ENCODE results near the gene GNAZ. TPM values are rescaled to one million over a fixed set of nuclear protein-coding genes. Genes with fewer than 3 reads are reported as not detected.

GNAZ gene
- total RNA-seq, 1 donor from 2014 or later: 1.1 TPM

DNA sequence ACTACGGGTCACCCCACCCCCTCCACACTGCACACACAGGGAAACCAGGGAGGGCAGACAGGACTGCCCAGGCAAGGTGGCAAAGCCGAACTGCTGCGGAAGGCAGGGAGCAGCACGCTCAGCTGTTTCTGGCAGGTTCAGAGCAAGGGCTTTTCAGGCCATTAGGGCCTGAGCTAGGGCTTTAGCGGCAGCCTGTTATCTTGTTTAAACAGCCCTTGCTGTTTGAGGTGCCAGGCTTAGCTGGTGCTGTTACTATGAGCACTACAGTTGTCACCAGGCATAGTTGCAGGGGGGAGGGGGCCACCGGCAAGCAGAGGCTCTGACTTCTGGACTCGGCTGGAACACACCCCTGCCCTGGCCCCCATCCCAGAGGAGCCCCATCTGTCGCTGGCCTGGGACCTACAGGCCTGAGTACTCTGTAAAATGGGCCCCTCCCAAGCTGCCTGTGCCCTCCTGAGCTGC lies 36.6 kb downstream of the GNAZ start:
- Histone ChIP-seq H4K20me1 (ENCODE audit: insufficient read depth, low read length) (no peaks in the 10 kb centered on the region), H3K79me2 (ENCODE audit: insufficient read depth, low read length) (no peaks in the 10 kb centered on the region), H3K4me3 (ENCODE audit: insufficient read depth, low read depth, low read length) (no peak overlapping the region), H3K9ac (ENCODE audit: low read length) (no peak overlapping the region), H3K4me2 (ENCODE audit: low read length) (no peak overlapping the region), H3K4me1 (ENCODE audit: insufficient read depth, low read length) (no peaks in the 10 kb centered on the region), H3K27ac (ENCODE audit: low read depth, low read length) (no peak overlapping the region), H3K27me3 (ENCODE audit: insufficient read depth, low read length) (no peaks in the 10 kb centered on the region), H3K36me3 (ENCODE audit: insufficient read depth, low read length) (no peaks in the 10 kb centered on the region), H2AFZ (ENCODE audit: low read depth, low read length) (no peak overlapping the region), H3K9me3 (ENCODE audit: insufficient read depth, low read depth, low read length) (no peaks in the 10 kb centered on the region)
- DNase-seq (ENCODE audit: low read depth) (no peak), FAIRE-seq (no peak)
- H3K36me3 Mint-ChIP-seq (ENCODE audit: low read depth, unreplicated experiment): peaks cover 3% of the 10 kb centered on the region
- TF ChIP-seq EZH2 (IDR thresholded peaks at IDR 0.05; ENCODE audit: insufficient read depth, low read length): no peak
- TF ChIP-seq, protein P1, sequence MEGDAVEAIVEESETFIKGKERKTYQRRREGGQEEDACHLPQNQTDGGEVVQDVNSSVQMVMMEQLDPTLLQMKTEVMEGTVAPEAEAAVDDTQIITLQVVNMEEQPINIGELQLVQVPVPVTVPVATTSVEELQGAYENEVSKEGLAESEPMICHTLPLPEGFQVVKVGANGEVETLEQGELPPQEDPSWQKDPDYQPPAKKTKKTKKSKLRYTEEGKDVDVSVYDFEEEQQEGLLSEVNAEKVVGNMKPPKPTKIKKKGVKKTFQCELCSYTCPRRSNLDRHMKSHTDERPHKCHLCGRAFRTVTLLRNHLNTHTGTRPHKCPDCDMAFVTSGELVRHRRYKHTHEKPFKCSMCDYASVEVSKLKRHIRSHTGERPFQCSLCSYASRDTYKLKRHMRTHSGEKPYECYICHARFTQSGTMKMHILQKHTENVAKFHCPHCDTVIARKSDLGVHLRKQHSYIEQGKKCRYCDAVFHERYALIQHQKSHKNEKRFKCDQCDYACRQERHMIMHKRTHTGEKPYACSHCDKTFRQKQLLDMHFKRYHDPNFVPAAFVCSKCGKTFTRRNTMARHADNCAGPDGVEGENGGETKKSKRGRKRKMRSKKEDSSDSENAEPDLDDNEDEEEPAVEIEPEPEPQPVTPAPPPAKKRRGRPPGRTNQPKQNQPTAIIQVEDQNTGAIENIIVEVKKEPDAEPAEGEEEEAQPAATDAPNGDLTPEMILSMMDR (IDR thresholded peaks at IDR 0.05; ENCODE audit: insufficient read depth, low read depth, low read length): no peak
- no peak overlapping the region for H3K27ac Mint-ChIP-seq (ENCODE audit: unreplicated experiment)
- no peaks in the 10 kb centered on the region for H3K9me3 Mint-ChIP-seq (ENCODE audit: unreplicated experiment)
- peaks cover 2% of the 10 kb centered on the region for H3K4me1 Mint-ChIP-seq (ENCODE audit: low read depth, unreplicated experiment)
- H3K27me3 Mint-ChIP-seq (ENCODE audit: low read depth, unreplicated experiment): peaks cover 37% of the 10 kb centered on the region
- no peak overlapping the region for H3K4me3 Mint-ChIP-seq (ENCODE audit: unreplicated experiment)

DNA sequence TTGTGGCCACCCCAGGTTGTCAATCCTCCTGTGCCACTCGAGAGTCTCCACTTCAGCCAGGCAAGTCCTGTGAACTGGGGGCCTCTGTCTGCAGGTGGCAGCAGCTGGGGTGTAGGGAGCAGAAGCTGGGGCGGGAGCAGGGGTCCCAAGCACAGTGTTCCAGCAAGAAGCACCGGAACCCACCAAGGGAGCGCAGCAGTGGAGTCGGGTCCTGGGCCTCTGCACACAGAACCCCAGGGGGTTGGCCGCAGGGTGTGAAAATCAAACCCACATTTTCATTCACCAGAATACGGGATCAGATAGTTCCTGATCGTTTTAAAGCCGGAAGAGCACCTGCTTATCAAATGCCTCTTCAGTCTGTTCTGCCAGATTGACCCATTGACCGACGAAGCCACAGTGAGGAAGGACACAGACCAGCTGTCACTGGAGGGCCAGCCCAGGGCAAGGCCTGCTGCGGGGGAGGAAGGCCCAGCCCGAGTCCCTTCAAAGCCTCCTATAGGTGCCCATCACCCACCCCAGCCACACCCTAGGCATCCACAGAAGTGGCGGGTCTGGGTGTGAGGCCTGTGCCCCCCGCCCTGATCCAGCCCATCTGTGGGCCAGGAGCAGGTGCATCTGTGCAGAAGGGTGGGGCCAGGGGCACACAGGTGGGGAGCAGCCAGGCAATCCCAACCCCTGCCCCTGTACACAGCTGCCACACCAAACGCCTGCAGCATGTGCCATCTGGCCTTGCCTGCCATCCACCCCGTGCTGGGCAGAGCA lies 37.3 kb downstream of the GNAZ start:
- Histone ChIP-seq H3K9ac (ENCODE audit: low read length) (no peak overlapping the region), H3K4me2 (ENCODE audit: low read length) (no peak overlapping the region), H4K20me1 (ENCODE audit: insufficient read depth, low read length) (no peaks in the 10 kb centered on the region), H3K27me3 (ENCODE audit: insufficient read depth, low read length) (no peaks in the 10 kb centered on the region), H2AFZ (ENCODE audit: low read depth, low read length) (no peak overlapping the region), H3K36me3 (ENCODE audit: insufficient read depth, low read length) (no peaks in the 10 kb centered on the region), H3K9me3 (ENCODE audit: insufficient read depth, low read depth, low read length) (no peaks in the 10 kb centered on the region), H3K27ac (ENCODE audit: low read depth, low read length) (no peak overlapping the region), H3K4me1 (ENCODE audit: insufficient read depth, low read length) (no peaks in the 10 kb centered on the region), H3K79me2 (ENCODE audit: insufficient read depth, low read length) (no peaks in the 10 kb centered on the region), H3K4me3 (ENCODE audit: insufficient read depth, low read depth, low read length) (no peak overlapping the region)
- Mint-ChIP-seq H3K4me1 (ENCODE audit: low read depth, unreplicated experiment) (peaks cover 2% of the 10 kb centered on the region), H3K27ac (ENCODE audit: unreplicated experiment) (no peak overlapping the region), H3K27me3 (ENCODE audit: low read depth, unreplicated experiment) (peaks cover 40% of the 10 kb centered on the region), H3K4me3 (ENCODE audit: unreplicated experiment) (no peak overlapping the region), H3K9me3 (ENCODE audit: unreplicated experiment) (no peaks in the 10 kb centered on the region), H3K36me3 (ENCODE audit: low read depth, unreplicated experiment) (peaks cover 3% of the 10 kb centered on the region)
- FAIRE-seq (no peak), DNase-seq (ENCODE audit: low read depth) (no peak)
- TF ChIP-seq EZH2 (IDR thresholded peaks at IDR 0.05; ENCODE audit: insufficient read depth, low read length): no peak
- TF ChIP-seq, protein P1 (IDR thresholded peaks at IDR 0.05; ENCODE audit: insufficient read depth, low read depth, low read length): no peak

Data from astrocyte (in vitro differentiated cells and primary cell).